GM03348 (cell line): ENCODE results near the gene RHBDD1.
A peak's percentile ranks its signal among the peaks of the same experiment; 100 is the strongest.

ENCODE experiments used
- DNase-seq: peaks from one replicate; pipeline ENCODE4 v3.0.0; 2012; ENCODE audit warnings: low spot score

RHBDD1 gene

DNA sequence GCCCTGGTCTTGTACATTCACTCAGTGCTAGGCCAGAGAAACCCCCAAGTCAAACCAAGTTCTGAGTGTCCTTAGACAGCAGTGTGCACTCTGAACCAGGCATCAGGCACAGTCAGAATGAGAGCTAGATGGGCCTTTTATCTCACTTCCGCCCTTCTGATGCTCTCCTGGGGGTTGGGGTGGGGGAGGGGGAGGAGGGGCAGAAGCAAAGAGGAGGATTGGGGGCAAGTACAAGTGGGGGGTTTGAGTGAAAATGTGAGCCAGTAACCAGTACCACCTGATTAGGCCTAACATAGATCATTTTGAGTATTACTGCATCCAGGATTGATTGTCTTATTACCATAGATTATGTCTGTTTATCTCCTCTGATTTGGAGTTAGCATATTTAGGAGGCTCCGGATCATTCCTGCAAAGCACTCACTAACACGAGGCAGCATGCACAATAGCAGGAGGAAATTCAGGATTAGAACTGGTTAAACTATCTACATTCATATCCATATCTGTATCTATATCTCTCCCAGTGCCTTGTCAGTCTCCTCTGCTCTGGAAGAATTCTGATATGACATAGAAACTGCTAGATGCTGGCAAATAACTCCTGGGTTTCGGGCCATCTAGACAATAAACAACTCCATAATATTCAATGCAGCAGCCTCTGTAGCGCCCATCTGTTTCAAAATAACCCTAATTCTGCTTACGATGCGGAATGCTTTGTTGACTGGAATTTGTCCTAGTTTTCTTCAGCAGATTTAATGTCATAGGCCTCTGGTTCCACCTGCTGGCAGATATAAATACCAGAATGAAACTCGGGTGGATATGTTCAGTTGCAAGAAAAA is 149.1 kb downstream of the RHBDD1 start:
- DNase-seq, result peak; percentile 78

DNA sequence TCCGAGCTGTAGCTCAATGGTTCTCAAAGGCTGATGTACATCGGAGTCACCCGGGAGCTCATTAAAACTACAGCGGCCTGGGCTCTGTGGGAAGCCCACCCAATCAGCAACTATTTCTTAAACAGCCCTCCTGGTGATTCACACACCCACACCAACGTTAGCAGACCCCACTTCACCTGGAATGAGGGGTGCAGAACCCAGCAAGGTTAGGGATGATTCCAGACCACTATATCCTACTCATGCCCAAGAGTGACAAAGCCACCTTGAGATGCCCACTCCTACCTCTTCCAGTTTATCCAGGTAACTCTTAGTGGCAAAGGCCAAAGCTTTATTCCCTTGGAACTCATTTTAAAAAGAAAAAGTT is 149.7 kb downstream of the RHBDD1 start:
- DNase-seq, result no peak

DNA sequence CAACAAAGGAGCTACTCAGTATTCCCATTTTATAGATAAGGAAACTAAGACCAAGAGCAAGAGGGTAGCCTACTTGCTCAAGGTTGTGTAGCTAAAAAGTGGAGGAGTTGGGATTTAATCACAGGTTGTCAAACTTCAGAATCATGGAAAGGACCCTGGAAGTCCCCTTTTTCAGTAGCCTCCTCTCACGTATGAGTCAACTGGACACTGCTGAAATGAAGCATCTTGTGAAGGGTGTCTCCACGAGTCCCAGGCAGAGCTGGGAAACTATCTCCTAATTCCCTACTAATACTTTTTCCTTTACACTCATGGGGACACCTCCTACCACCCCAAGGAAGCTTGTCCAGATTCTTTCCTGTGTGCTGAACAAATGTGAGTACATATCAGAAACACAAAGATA is 155.8 kb downstream of the RHBDD1 start:
- no peak for DNase-seq

DNA sequence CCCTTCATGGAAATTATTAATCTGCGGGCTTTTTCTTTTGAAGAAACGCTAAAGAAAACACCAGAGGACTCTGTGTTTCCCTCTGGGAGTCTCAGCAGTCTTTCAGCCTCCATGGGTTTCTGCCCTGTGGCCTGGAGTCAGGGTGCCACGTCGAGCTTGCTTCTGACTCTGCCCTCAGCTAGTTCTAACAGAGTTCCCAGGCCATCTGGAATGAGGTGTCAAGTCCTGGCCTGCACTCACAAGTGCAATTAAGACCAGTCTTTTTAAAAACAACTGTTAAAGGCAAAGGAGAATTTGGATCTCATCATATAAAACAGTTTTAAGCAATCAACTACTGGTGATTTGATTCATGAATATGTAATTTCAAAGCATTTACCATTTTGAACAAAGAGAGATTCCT is 157.3 kb downstream of the RHBDD1 start:
- DNase-seq, result no peak

DNA sequence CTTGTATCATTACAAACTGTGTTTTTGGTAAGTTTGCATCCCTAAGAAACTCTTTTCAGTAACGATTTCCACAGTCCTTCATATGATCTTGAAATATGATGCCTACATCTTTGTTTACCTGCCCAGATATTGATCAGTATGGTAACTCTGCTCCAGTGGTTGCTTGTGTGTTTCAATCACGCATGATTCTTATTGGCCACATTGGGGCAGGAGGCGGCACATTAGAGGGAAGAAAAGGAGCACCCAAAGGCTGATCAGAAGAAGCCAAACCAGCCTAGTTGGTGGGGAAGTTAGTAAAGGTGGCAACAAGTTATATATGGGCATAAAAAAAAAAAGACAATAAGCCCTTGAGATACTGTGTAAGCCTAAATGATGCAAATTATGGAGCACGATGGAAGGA is 158.9 kb downstream of the RHBDD1 start:
- no peak for DNase-seq

GRCh38 chr2:226995625-226996041 is 159.8 kb downstream of the RHBDD1 start:
- peak; percentile 76 for DNase-seq

GRCh38 chr2:226999661-227000060 is 163.8 kb downstream of the RHBDD1 start:
- no peak for DNase-seq

DNA sequence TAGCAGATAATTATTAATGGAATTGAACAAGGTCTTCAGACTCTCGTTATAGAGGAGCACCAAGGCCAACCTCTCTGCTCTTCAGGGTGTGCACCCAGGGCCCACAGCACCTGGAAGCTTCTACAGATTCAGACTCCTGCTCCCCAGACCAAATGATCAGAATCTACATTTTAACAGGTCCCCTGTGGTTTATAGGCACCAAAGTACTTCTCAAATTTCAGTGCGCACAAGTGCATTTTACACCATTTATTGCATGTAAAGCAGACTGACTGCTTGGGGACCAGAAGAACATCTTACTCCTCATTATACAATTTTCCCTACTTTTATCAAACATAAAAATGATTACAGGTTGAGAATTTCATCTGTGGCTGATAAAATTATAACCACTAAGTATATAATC is 164.3 kb downstream of the RHBDD1 start:
- no peak for DNase-seq

DNA sequence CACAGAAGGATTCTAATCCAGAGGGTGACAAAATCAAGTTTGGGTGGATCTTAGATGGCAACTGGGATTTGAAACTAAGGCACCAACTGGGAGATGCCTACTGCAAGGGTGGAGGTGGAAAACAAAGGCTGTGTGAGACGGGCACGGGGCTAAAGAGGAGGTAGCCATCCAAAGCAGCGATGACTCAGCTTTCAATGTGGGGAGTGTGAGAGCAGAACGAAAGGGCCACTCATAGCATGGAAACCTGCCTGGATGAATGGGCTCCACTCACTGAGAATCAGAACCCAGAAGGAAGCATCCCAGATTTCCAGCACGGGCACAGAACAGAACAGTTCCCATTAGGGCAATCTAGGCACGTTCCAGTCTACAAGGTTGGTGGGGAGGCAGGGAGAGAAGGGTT is 168.6 kb downstream of the RHBDD1 start:
- DNase-seq, result no peak

- DNase-seq, result no peak
Measured at GRCh38 chr2:227006189-227006897, 170.5 kb downstream of the RHBDD1 start.

GRCh38 chr2:227007148-227007547 is 171.3 kb downstream of the RHBDD1 start:
- DNase-seq, result no peak

DNA sequence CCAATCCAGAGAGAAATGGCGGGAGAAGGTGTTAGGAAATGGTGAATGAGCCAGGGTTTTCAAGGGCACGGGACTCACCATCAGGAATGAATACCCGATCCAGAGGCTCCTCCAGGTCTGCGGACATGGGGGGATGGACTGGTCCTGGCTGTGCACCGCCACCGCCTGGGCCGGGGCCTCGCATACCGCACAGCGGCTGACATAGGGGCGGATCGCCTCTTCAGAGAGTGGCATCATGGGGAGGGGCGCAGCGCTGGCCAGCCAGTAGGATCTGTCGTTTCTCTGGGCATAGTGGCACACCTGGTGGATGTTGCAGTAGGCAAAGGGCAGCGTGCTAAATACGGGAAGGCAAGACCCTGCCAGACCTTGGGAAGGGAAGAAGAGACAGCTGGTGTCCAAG is 172.1 kb downstream of the RHBDD1 start:
- no peak for DNase-seq

DNA sequence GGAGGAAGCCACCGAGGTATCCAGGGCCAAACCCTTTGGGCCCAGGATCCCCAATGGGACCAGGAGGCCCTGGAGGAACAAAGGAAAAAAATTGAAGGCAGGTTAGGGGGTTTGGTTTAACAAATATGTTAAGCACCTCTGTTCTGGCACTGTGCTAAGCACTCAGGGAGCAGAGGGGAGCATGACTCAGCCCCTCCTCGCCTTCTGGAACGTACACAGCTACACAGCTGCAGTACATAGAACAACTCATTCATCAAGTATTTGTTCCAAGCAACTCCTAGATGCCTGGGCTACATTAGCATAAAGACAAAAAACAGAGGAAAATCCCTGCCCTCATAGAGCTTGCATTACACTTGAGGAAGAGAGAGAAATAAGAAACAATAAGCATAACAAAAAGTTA is 174.6 kb downstream of the RHBDD1 start:
- peak; percentile 18 for DNase-seq

DNA sequence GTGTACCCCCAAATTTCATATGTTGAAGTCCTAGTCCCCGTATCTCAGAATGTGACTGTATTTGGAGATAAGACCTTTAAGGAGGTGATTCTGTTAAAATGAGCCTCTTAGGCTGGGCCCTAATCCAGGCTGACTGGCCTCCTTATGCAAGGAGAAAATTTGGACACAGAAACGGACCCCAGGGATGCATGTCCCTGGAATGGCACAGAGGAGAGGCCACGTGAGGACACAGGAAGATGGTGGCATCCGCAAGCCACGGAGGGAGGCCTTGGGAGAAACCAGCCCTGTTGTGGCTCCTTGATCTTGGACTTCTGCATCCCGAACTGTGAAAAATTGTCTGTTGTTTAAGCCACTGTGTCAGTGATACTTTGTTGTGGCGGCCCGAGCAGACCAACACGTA is 177.5 kb downstream of the RHBDD1 start:
- no peak for DNase-seq

- no peak for DNase-seq
Measured at GRCh38 chr2:227013881-227014280, 178.0 kb downstream of the RHBDD1 start.

DNA sequence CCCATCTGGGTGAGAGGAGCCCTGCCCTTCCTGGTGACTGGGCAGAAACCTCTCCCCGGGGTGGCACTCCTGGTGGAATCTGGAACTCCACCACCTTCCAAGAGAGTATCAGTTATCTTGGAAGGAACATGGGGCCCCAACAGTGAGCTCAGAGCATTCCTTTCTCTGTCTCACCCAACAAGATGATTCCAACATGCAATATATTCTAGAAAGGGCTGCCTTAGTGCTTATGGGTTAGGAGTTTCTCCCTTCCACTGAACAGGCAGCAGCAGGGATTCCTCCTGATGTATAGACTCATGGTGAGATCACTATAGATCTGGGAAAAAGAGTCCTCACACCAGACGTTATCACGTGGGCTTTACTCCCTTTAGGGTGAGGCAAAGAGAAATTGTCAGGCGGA is 181.0 kb downstream of the RHBDD1 start:
- DNase-seq, result peak; percentile 9

DNA sequence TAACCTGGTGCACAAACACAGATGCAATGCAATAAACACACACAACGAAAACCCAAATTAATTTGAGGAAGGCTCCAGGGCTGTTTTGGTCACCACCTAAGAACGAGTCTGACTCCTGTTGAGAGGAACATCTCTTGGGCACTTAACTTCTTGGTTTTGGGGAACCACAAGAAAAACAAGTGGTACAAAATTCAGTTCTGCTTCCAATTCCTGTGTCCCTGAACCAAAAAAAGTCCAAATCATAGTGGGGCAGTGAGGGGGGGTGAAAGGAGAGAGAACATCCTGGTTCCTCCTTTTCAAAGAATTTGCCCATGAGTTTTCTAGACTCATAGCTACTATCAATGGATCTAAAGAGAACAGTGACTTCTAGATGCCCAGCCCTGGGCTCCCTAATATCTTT is 184.6 kb downstream of the RHBDD1 start:
- DNase-seq, result no peak

DNA sequence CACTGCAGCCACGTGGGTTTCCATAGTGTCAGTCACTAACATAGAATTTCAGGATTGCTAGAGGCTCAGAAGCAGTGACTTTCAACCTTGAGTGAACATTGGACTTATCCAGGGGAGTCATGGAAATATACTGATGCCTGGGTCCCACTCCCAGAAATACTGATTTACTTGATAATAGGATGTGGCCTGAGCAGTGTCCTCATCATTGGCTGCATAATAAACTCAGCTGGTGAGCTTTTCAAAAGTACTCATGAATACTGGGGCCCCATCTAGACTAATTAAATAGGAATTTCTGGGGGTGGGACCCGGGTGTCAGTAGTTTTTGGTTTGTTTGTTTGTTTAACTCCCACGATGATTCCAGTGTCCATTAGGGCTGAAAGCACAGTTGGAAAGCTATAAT is 186.8 kb downstream of the RHBDD1 start:
- DNase-seq, result no peak

GRCh38 chr2:227025510-227025909 is 189.7 kb downstream of the RHBDD1 start:
- no peak for DNase-seq

GRCh38 chr2:227029426-227030105 is 193.7 kb downstream of the RHBDD1 start:
- no peak for DNase-seq

- DNase-seq, result no peak
Measured at GRCh38 chr2:227030789-227031188, 194.9 kb downstream of the RHBDD1 start.

DNA sequence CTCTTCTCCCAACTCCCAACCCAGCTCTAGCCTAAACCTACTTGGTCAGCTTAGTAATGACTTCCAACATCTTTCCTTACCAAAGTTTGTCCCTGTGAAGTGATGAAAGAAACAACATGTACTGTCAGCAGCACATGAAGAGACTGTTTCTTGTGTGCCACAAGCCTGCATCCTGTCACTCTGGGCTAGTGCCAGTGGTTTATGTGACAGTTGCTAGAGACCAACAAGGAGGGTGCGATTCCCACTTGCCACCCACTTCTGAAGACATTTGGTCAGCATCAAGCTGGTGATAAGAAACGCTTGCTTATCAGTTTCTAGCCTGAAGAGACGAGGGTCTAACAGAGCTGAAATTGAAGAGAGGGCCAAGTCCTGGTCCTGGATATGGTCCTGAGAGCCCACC is 195.5 kb downstream of the RHBDD1 start:
- DNase-seq, result no peak
